RPMI8226 (cell line): ENCODE data around the gene SANBR.
"Not testable (repeated sequence)": the region's sequence is repeated elsewhere in the genome, so short reads cannot be mapped to it uniquely, and the experiment has no call there.

Experiments used
- DNase-seq: peaks from one replicate; pipeline ENCODE4 v3.0.0-alpha.2; 2015

Gene SANBR

DNA sequence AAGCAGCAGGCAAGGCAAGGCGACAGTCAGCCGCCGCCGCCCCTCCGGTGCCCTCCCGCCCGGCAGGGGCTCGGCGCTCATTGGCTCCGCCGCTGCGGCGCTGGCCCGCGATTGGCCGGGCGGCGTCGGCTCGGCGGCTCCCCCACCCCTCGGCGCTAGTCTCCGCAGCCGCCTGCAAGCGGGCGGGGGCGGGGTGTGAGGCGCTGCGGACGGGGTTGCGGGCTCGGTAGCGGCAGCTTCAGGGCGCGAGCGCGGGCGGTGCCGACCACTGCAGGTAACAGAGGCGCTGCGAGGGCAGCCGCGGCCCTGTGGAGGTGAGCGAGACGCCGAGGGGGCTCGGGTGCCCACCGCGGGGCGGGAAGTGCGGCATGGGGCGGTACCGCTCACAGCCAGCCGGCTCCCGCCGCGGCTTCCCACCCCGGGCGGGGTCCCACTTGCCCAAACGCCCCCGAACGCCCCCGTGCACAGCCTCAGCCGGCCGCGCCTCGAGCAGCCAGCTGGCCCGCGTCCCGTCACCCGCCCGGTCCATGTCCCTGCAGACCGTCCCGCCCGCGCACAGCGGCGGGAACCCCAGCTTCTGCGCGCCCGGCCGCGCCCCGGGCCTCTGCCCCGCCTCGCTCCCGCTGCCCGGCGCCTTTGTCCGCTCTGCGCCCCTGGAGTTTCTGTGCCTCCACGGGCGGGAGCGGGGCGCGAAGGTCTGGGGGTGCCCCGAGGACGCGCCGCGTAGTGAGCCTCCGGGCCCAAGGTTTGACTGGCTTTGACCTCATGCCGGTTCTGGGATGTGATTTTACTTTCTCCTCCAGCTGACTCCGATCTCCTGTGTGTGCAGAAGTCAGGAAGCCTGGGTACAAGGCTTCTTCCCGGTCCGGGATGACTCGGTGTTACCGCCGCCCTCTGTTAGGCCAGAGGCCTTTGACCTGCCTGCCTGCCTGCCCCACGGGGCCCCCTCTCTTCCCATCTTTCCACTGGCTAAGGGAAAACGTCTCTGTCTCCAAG is at the start of gene SANBR:
SANBR (plus strand) TSS at position 158 of the 996 bp plus-strand sequence. CDS start 4,480 bp downstream, outside the sequence.
- DNase-seq = peak; percentile 92

DNA sequence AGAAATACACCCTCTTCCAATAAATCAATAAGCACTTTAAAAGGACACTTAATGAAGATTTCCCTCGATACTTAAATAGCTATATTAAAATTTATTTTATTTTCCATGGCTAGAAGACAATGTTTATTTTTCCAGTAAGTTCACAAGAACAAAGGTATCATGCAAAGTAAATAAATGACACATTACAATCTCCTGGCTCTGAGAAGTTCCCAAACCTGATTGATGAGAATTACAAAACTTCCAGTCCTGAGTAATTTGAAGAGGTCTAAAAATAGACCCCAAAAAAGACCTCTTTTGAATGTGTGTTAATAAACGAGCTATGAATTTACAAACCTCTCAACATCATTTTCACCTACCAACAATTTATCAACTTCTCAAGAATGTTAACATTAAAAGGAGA is 49.7 kb upstream of the SANBR start:
- DNase-seq = no peak

DNA sequence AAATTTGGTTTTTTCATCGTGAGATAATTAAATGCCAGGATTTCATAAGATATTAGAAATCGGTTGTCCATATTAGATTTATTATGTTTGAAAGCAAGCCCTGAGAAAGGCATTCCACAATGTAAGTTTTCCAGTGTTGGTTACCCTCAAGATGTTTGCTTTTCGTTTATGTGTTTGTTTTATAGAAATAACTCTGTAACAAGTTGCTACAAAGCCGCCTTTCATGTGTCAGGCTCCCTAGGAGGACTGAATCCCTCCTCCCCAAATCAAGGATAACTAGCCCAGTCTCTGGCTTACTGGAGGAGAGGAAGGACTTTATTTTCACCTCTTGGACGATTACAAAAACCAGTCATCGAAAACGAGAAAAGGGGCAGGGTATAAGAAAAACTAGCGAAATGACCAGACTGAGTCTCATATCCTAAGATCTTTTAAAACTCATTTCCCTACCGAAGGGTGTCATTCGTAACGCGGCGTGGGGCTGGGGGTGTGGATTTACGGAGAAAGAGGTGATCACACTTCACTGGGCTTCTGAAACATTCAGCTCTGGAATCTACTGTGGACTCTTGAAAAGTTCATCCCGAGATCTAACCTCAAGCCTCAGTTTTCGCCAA is 49.2 kb upstream of the SANBR start:
- DNase-seq = no peak

DNA sequence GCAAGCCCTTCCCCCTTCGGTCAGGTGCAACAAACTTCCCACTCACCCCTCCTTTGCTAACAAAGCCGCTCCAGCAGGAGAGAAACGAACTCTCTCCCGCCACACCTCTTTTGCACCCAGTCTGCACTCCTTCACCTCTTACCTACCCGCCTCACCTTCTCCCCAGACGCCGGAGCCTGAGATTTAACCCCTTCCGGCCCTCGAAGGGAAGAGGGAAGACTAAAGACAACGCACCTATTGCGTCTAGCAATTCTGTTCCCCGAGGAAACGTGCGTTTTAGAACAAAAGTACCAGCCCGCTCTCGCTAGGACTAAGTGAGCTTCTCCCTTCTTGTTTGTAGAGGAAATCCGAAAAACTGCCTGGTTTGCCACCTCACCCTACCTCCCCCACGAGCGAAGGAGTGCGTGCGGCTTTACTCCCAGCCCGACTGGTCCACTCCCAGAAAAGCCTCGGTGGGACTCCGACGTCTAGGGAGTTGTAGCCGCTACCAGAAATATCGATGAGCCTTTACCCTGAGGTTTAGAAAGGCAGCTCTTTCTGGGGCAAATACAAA is 48.6 kb upstream of the SANBR start:
- peak; percentile 90 for DNase-seq

DNA sequence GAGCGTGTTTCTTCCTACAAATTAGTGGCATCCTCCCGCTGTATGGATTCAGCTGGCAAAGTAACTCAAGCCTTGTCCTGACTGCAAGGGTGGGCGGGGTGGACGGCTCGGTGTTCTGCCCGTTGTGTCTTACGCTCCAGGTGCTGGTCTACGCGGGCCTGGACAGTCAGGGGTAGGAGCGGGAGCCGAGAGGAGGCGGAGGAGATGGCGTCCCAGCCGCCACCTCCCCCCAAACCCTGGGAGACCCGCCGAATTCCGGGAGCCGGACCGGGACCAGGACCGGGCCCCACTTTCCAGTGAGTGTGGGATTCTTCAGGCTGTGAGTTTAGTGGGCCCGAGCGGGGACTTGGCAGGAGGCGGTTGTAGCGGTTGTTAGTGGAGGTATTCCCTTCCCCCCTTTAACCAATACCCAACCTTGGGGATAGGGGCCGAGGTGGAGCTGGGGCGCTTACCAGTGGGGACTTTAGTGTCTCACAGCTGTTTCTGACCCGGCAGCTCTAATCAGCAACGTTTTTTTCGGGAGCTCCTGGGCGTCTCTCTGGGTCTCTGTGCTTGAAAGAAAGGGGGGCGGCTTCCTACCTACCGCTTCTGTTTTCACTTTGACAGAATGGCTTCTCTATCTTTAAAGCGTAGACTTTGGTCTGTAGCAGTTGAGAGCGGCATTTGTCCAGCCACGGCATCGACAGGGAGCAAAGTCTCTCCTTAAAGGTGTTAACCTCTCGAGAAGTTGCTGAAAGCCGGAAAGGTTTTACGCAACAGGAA is 47.9 kb upstream of the SANBR start, which contains the start of the genes PEX13 and PUS10:
PEX13 (plus strand) TSS at position 165 of the 762 bp plus-strand sequence; CDS start at position 205, 40 bp downstream.
PUS10 (minus strand) TSS at position 700 of the 762 bp plus-strand sequence. CDS start 6,365 bp downstream, outside the sequence.
- DNase-seq = peak; percentile 79

DNA sequence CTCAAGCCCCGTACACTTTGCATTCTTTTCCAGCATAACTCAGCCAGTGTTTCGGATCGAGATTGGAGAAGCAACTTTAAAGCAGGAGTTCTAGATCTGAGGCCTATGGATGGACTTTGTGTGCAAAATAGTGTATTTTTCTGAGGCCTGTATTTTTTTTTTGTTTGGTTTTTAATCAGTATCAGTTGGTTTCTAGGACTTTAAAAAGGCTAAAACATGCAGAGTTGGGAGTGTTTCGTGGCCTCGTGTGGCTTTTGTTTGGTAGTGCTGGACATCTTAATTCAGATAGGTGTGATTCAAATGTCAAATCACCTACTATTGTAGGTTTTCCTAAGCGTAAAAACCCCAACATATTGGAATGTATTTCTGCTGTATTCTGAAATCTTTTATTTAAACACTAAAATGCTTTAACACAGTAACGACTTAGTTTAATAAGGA is 47.3 kb upstream of the SANBR start:
- no peak for DNase-seq

DNA sequence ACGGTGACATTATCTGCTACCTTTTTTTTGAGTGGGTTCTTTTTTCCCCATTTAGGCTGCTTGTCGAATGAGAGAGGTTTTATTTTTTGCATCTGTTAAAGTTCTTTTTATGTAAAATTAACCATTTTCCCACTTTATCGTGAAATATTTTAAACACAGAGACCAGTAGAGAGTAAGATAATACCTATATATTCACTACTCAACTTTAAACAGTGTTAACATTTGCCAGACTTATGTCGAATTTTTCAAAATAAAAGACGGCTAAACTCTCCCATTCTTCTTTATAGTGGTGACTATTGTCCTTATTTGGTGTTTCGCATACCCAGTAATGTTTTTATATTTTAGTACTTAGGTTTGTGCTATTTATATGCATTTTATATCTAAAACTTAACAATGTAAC is 46.9 kb upstream of the SANBR start:
- DNase-seq = no peak

DNA sequence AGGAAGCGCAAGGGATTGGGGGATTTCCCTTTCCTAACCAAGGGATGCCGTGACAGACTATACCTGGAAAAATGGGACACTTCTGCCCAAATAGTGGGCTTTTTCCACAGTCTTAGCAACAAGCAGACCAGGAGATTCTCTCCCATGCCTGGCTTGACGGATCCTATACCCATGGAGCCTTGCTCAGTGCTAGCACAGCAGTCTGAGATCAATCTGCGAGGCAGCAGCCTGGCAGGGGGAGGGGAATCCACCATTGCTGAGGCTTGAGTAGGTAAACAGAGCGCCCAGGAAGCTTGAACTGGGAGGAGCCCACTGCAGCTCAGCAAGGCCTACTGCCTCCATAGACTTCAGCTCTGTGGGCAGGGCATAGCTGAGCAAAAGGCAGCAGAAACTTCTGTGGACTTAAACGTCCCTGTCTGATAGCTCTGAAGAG is 44.4 kb upstream of the SANBR start:
- DNase-seq = no peak

DNA sequence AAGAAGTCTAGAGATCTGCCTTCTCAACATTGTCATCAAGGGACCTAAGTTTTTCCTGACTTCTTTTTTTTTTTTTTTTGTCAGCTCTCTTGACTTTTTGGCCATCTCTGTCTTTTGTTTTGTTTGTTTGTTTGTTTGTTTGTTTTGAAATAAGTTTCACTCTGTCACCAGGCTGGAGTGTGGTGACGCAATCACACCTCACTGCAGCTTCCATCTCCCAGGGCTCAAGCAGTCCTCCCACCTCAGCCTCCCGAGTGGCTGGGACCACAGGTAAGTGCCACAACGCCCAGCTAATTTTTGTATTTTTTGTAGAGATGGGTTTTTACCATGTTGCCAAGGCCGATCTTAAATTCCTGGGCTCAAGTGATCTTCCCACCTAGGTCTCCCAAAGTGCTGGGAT is 42.0 kb upstream of the SANBR start:
- DNase-seq = no peak

DNA sequence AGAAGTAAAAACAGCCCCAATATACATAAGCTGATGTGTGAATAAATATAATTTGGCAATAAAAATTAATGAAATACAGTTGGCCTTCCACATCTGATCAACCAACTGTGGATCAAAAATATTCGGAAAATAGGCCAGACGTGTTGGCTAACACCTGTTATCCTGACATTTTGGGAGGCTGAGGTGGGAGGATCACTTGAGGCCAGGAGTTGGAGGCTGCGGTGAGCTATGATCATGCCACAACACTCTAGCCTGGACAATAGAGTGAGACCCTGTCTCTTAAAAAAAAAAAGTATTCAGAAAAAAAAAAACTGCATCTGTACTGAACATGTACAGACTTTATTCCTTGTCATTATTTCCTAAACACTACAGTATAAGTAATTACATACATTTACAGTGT is 36.1 kb upstream of the SANBR start:
- DNase-seq = no peak

DNA sequence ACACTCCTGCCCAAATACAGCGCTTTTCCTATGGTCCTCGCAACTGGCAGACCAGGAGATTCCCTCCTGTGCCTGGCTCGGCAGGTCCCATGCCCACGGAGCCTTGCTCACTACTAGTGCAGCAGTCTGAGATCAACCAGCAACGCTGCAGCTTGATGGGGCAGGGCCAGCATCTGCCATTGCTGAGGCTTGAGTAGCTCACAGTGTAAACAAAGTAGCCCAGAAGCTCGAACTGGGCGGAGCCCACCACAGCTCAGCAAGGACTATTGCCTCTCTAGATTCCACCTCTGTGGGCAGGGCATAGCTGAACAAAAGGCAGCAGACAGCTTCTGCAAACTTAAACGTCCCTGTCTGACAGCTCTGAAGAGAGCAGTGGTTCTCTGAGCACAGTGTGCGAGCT is 31.1 kb upstream of the SANBR start:
- not testable (repeated sequence) for DNase-seq

DNA sequence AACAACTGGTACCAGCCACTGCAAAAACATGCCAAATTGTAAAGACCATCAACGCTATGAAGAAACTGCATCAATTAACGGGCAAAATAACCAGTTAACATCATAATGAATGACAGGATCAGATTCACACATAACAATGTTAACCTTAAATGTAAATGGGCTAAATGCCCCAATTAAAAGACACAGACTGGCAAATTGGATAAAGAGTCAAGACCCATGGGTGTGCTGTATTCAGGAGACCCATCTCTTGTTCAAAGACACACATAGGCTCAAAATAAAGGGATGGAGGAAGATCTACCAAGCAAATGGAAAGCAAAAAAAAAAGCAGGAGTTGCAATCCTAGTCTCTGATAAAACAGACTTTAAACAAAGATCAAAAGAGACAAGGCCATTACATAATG is 29.0 kb upstream of the SANBR start:
- DNase-seq = not testable (repeated sequence)

DNA sequence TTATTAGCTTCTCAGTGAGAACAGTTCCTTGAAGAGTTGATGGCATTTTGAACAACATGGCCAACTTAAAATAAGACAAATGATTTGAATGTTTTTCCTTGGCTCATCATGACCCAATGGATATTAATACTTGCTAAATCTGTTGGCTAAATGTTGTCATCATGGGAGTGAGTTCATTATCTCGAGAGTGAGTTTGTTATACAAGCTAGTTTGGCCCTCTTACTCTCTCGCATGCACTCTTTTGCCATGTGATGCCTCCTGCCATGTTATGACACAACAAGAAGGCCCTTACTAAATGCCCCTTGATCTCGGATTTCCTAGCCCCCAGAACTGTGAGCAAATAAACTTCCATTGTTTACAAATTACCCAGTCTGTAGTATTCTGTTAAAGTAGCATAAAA is 22.9 kb upstream of the SANBR start:
- no peak for DNase-seq

DNA sequence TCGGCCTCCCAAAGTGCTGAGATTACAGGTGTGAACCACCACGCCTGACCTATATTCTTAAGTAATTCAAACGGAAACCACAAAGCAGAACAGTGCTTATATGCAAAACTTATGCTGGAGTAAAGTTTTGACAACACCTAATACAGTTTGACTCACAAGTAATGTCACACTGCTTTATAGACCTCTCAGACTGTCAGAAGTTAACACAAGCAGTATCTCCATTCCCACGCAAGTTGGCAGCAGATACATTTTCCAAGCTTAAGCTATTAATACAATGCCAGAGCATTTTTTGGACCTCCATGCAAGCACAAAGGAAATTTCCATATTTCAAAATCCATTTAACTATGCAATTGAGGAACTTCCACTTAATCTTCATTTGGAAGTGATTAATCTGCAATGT is 21.0 kb upstream of the SANBR start:
- no peak for DNase-seq

DNA sequence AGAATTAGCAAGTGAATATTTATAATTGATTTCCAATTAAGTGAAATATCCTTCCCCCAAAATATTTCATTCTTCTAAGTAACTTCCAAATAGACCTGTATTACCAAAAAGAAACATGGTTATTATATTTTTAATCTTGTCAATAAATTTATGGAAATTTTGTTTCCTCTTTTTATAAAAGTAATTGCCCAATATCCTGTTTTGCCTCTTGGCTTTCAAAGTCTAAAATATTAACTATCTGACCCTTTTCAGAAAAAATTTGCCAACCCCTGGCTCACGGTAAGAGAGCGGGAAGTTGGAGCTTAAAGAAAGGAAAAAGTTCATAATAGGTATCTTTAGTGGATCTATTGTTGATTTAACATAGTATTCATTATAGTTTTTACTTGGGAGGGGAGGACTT is 20.4 kb upstream of the SANBR start:
- DNase-seq = no peak

DNA sequence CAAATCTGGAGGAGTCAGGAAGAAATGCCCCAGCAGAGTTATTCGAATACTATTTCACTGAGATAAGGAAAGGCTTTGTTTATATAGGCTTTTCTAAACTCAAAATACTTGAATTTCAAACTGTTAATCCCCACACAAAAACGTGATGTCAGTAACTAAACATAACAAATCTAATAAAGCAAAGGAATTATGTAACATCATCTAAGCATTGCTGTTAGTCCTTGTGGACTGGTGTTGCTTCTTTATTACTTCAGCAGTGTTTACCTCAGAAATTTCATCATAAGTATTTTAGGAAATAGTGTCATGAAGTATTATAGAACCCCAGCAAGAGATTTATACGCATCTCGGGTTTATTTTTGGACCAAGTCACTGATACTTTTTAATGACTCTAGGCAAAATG is 19.7 kb upstream of the SANBR start:
- no peak for DNase-seq

DNA sequence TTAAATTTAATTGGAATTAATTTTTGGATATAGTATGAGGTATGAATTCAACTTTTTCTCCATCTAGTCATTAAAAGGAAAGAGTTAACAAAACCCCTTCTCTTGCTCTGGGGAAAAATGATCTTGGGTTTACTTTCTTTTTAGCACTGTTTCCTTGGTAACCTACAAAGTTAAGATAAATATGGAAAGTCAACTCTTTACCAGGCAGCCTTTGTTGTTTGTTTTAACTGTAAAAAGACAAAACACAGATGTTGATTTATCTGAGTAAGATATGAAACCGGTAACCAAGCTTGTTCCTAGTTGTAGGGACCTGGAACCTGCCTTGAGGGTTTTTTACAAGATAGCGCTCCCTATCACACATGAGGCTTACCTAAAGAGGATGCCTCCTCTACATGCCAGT is 10.1 kb upstream of the SANBR start:
- no peak for DNase-seq

DNA sequence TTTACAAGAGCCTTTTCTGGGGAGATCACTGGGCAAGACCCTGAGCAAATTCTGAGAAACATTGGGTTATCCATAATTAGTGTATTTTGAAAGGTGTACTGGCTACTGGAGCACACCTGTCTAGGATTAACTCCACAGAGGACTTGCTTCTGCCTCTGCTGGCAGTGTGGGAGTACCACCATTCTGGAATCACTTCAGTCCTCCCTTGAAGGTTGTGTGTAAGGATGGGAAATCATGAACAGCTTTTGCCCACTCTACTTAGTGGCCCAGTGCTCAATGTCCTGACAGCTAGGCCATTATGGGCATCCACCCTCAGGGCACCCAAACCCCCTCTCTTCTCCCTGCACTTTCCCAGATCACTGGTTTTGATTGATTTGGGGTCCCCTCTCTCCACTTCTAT is 8.1 kb upstream of the SANBR start:
- DNase-seq = no peak

DNA sequence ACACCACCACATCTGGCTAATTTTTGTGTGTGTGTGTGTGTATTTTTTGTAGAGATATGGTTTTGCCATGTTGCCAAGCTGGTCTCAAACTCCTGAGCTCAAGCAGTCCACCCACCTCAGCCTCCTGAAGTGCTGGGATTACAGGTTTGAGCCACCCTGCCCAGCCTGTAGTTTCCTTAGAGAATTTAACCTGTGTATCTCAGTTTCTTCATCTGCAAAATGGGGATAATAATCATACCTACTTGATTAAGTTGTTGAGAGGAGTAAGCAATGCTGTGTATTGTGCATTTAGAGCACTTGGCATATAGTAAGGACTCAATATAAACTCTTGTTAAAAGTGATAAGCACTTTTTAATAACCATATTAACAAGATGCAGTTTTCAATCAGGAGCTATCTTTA is 6.3 kb upstream of the SANBR start:
- DNase-seq = no peak

DNA sequence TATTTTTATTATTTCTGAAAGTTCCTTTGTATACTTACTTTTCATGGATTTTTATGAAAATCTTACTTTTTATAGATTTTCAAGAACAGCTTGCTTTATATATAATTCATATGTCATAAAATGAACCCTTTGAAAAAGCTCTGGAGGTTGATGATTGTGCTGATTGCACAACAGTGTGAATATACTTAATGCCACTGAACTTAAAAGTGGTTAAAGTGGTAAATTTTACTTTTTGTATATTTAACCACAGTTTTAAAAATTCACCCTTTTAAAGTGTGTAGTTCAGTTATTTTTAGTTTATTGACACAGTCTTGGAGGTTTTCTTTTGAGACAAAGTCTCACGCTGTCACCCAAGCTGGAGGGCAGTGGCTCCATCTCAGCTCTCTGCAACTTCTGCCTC is 8.4 kb downstream of the SANBR start:
- DNase-seq = no peak

DNA sequence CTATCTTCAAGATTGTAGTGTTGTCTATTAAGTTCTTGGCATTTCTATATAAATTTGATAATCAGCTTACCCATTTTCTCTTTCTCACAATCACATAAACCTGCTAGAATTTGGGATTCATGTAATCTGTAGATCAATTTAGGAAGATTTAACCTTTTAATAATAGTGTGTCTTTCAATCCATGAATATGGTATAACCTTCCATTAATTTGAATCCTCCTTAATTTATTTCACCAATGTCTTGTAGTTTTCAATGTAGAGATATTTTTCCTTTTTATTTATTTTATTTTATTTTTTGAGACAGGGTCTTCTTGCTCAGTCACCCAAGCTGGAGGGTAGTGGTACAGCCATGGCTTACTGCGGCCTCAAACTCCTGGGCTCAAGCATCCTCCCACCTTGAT is 20.2 kb downstream of the SANBR start:
- no peak for DNase-seq

DNA sequence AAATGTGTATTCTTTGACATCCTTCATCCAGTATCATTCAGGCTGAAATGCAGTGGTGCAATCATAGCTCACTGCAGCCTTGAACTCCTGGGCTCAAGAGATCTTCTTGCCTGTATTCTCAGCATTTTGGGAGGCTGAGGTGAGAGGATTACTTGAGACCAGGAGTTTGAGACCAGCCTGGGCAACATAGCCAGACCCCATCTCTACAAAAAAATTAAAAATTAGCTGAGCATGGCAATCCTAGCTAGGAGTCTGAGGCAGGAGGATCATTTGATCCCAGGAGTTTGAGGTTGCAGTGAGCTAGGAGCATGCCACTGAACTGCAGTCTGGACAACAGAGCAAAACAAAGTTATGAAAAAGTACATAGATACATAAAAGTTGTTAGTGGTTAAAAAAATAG is 24.1 kb downstream of the SANBR start:
- DNase-seq = no peak

DNA sequence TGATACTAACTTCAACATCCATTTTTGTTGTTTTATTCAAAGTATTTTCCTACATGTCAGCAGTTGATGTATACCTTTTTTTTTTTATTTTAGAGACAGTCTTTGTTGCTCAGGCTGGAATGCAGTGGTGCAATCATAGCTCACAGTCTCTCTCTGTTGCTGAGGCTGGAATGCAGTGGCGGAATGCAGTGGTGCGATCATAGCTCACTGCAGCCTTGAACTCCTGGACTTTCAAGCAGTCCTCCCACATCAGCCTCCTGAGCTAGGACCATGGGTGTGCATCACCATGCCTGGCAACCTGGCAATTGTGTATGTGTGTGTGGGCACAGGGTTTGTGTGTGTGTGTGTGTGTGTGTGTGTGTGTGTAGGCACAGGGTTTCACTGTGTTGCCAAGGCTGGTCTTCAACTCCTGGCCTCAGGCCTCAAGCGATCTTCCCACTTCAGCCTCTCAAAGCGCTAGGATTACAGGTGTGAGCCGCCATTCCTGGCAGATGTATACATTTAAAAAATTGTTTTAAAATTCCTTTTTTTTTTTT is 24.8 kb downstream of the SANBR start:
- DNase-seq = no peak
